ENCODE data around the gene STIM1.
A peak's percentile ranks its signal among the peaks of the same experiment; 100 is the strongest.

The STIM1 gene

DNA sequence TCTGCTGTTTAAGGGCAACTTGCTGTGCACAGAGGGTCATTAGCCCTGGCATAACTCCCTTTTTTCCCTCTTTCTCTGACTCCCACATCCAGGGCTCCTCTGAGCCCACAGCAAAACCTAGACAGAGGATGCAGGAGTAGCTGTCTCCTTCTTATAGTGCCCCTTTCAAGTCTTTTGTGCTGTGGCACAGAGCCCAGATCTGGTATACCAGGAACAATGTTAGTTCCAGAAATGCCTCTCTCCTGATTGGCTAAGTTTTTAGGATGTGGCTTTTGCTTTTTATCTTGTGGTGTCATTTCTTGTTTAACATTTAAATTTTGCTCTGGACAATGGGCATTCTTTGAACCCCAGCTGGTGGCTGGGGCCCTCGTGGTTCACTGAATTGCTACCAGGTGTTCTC is 213.5 kb downstream of the STIM1 start:
- no peak for DNase-seq (ENCODE audit: low read depth in 2 of 2)

DNA sequence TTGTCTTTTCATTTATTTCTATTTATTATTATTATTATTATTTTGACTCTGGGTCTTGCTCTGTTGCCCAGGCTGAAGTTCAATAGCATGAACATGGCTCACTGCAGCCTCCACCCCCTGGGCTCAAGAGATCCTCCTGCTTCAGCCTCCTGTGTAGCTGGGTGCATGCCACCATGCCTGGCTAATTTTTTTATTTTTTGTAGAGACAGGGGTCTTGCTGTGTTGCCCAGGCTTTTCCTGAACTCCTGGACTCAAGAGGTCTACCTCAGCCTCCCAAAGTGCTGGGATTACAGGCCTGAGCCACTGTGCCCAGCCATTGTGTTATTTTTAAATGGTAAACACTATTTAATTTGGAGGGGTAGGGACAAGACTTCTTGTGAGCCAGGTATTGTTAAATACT is 215.9 kb downstream of the STIM1 start:
- DNase-seq (ENCODE audit: low read depth in 2 of 2): no peak

DNA sequence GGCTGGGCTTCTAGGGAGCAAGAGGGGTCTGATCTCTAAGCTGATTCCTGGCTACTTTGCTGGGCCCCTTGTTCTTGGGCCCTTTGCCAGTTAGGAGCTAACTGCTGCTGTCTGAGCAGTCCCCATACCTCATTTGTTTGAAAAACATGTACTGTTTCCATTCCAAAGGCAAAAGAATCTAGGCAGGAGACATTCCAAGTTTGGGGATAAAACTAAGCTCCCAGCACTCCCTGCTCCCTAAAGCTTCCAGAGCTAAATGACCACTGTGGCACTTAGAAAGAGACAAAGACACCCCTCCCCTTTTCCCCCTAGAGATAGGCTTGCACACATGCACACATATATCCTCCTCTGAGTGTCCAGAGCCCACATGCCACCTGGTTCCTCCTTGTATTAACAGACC is 216.4 kb downstream of the STIM1 start:
- no peak for DNase-seq (ENCODE audit: low read depth in 2 of 2)

DNA sequence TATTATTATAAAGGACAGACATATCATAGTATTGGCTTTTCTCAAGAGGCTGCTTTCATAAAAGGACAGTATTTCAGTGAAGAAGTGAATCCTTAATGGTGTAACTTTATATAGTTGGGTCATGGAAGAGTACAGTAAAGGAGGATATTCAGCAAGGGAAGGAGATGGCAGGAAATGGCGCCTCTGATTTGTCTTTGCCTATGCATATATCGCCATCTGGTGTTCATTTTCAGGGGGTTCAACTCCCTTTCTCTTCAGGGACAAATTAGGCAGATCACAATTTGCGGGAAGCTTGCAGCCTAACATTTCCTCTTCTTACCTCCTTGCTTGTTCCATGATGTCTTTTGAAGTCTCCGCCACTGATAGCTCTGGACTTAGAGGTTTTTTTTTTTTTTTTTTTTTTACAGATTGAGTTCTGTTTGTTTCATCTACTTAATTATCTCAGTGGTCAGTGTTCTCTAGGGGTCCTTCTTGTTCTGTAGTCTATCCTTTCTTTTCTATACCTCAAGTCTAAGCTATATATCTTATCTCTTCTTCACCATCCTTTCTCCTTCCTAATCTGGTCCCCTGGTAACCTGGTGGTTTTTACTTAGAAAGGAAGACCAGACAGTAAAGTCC is 217.3 kb downstream of the STIM1 start:
- DNase-seq (ENCODE audit: low read depth in 2 of 2): peak in 1 of 2 donors; percentile 15

DNA sequence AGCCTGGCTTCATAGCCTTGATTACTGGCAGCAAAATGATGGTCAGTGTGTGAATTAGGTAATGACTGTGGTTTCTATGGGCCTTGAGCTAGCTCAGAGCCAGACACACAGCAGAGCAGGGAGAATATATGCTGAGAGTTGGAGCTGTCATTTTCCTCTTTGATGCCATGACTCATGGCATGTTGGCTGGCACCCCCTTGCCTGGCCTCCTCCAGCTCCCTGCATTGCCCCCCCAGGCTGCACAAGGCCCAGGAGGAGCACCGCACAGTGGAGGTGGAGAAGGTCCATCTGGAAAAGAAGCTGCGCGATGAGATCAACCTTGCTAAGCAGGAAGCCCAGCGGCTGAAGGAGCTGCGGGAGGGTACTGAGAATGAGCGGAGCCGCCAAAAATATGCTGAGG is 218.8 kb downstream of the STIM1 start:
- no peak for DNase-seq (ENCODE audit: low read depth in 2 of 2)

DNA sequence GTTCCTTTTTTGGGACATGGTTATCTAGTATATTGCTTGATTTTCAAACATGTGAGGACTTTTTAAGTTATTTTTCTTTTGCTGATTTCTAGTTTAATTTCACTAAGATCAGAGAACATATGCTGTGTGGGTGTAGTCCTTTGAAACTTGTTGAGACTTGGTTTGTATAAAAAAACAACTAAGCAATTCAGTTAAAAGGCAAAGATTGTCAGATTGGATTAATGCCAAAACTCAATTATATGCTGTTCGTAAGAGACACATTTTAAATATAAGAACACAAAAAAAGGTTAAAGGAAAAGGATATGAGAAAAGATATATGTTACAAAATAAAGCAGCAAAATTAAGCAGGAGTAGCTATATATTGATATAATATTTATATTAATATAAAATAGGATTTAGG is 221.3 kb downstream of the STIM1 start:
- no peak for DNase-seq (ENCODE audit: low read depth in 2 of 2)

DNA sequence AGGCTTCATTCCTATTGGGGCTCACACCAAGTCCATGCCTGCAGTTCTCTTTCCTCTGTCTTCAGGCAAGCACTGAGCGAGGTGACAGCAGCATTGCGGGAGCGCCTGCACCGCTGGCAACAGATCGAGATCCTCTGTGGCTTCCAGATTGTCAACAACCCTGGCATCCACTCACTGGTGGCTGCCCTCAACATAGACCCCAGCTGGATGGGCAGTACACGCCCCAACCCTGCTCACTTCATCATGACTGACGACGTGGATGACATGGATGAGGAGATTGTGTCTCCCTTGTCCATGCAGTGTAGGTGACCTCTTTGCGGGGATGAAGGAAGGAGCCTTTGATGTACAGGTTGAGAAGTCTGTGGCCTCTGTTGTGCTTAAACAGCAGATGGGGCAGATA is 227.7 kb downstream of the STIM1 start:
- DNase-seq (ENCODE audit: low read depth in 2 of 2): no peak

DNA sequence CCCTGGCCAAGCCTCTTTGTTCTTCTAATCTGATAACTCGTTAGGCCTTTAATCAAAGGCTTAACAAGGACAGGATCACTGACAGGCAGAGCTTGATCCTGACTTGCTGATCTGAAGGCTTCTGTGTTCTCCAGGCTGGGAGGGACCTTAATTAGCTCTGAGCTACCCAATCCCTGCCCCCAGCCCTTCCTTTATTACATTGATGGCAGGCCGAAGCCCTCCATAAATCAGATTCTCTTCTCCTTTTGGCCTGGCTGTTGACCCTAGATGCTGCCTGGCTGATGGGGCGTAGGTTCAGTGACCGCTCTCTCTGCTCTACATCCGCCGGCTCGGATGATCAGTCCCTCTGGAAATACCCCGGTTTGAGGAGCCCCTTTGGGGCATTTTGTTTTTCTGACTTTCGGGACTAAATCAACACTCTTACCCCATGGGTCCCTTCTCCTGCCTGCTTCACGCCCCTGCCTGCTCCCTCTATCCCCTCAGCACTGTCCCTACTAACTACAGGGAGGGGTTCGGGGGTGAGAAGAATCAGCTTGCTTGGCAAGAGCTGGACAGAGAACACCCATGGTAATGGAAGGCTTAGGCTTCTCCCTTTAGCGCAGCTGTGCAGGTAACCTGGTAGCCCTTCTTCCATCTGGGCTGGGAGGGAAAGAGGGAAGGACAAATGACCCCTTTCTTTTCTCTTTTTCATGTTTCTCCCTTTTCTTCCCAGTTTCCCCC is 229.1 kb downstream of the STIM1 start:
- no peak for DNase-seq (ENCODE audit: low read depth in 2 of 2)

DNA sequence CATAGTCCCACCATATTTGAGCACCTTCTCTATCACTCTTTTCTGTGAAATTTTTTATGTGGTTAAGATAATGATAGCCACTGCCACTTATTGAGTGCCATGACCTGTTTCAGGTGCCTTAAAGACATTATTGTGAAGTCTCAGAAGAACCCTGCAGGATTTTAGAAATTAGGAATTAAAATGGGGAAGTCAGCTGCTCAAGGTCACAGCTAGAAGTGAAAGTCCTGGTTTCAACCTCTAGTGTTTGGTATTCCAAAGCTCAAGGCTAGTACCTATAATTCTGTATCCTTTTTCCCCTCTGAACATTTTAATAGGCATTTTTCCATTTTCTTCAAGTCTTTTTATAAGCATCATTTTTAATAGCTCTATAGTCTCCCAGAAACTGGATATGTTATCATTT is 230.1 kb downstream of the STIM1 start:
- no peak for DNase-seq (ENCODE audit: low read depth in 2 of 2)

DNA sequence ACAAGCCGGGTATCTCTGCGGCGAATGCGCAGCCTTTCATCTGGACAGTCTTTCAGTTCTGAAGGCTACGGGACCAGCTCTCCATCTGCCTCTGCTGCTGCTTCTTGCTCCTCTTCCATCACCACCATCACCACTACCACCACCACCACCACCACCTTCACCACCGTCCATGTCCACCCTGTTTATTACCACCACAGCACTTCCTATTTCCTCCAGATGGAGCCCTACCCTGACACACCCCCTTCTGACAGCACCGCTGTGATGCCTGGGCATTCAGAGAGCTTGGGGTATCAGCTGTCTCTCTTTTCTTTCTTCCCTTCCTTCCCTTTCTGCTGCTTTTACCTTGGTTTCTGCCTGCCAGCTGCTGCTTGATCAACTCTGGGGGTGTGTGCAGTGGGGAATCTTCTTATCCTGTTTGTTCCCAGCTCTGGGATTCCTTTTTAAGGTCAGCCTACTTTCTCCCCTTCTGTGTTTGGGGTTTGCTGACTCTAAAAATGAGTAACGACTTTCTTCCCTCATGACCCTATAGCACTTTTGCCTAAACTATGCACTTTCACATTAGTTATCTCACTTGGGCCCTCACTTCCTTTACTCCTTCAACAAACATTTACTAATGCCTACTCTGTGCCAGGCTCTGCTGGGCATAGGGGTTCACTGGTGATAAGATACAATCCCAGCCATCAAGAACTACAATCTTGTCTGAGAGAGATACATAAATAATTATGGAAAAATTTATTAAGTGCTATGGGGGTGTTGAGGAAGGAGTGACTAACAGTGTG is 231.3 kb downstream of the STIM1 start:
- DNase-seq (ENCODE audit: low read depth in 2 of 2): no peak

DNA sequence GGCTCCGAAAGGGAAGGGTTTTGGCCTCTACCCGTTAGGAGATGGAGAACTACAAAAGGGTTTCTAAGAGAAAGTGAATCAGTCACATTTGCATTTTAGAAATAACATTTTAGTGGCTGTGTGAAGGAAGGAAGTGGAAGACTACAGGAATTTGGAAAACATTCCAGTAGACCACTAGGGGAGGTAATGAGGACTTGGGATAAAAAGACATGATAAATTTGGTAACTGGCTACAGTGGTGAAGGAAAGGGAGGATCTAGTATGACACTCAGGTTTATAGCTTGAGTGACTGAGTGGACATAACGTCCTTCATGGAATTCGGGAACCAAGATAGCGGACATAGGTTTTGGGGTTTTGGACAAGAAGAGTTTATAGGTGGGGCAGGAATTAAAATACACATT is 232.1 kb downstream of the STIM1 start:
- no peak for DNase-seq (ENCODE audit: low read depth in 2 of 2)

DNA sequence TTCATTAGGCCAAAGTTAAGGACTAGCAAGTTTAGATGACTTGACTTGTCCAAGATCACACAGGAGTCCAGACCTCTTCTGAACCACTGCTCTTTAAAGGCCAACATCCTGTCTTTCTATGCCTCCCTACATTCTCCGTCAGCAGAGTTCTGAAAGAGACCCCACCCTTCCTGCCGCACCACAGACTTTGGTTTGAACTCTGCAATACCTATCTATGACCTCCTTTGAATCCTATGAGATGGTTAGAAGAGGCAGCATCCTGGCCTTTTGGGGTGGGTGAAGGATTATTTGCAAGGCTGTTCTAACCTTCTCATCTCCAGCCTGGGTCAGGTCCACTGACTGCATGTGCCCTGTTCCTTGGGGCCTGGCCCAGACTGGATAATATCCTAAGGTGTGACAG is 234.8 kb downstream of the STIM1 start:
- no peak for DNase-seq (ENCODE audit: low read depth in 2 of 2)

DNA sequence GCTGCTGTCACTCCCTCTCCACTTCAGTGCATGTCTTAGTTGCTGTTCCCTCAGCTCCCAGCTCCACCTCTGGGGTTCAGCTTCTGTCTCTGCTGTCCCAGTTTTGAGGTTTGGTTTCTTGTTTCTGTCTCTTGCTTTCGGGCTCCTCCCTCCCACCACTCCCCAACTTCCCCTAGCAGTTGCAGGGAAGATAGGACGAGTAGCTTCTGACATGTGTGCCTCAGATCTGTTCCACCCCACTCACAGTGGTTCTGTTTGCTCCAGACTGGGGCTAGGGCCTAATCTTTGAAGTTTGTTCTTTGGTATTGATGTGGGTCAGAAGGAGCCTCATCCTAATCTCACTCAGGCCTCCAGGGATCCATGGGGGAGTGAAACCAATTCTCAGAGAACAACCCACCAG is 236.6 kb downstream of the STIM1 start:
- no peak for DNase-seq (ENCODE audit: low read depth in 2 of 2)

DNA sequence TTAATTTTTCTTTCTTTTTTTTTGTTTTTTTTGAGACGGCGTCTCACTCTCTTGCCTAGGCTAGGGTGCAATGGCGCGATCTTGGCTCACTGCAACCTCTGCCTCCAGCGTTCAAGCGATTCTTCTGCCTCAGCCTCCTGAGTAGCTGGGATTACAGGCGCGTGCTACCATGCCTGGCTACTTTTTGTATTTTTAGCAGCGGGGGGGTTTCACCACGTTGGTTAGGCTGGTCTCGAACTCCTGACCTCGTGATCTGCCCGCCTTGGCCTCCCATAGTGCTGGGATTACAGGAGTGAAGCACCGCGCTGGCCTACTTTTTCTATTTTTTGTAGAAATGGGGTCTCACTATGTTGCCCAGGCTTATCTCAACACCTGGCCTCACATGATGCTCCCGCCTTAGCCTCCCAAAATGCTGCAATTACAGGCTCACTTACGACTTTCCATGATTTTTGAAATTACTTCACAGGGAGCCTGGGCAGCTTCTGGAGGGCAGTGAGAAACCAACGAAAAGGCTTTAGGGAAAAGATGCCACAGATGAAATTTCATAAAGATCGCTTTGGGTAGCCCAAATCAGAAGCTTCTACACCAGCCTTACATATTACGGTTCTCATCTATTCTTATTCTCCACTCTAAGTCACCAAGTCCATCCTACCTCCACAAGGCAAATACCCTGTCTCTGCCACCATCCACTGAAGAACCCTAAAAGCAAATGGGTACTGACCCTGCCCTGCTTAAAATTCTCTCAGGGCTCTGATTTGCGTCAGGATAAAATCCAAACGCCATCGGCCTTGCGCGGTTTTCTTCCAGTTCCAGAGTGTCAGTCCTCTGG is 238.3 kb downstream of the STIM1 start:
- DNase-seq (ENCODE audit: low read depth in 2 of 2): no peak

DNA sequence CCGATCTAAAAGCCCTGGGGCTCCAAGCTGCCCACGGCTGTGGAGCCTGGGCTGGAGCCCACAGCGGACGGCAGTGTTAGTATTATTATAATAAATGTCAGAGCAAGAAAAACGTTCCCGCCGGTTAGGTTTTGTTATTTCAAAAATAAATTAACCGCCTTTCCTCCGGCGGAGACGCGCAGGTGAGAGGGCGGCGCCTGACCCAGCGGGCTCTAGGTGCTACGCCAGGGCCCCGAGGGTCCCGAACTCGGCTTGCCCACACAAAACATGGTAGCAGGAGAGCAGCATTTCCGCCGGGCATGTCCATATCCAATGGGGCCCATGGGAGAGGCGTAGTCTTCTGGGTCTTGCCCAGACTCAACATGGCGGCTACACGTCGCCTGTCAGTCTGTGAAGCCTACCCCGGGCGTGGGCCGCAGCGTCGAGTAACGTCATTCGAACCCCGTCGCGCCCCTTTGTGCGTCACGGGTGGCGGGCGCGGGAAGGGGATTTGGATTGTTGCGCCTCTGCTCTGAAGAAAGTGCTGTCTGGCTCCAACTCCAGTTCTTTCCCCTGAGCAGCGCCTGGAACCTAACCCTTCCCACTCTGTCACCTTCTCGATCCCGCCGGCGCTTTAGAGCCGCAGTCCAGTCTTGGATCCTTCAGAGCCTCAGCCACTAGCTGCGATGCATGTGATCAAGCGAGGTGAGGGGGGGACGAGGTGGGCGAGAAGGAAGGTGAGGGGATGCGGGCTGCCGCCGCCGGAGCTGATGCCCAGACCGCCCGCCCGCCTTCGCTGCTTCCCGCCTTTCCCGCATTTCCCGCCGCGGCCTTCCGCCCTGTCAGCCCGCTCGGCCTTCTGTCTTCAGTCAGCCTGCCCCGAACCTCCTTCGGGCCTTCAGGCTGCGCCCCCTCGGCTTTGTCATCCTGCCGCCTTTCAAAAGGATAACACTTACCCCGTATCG is 239.2 kb downstream of the STIM1 start, which contains the start of gene RRM1:
RRM1 (plus strand) TSS at position 452 of the 944 bp plus-strand sequence; CDS start at position 666, 214 bp downstream.
- DNase-seq (ENCODE audit: low read depth in 2 of 2): peak; percentile 84 to 88

DNA sequence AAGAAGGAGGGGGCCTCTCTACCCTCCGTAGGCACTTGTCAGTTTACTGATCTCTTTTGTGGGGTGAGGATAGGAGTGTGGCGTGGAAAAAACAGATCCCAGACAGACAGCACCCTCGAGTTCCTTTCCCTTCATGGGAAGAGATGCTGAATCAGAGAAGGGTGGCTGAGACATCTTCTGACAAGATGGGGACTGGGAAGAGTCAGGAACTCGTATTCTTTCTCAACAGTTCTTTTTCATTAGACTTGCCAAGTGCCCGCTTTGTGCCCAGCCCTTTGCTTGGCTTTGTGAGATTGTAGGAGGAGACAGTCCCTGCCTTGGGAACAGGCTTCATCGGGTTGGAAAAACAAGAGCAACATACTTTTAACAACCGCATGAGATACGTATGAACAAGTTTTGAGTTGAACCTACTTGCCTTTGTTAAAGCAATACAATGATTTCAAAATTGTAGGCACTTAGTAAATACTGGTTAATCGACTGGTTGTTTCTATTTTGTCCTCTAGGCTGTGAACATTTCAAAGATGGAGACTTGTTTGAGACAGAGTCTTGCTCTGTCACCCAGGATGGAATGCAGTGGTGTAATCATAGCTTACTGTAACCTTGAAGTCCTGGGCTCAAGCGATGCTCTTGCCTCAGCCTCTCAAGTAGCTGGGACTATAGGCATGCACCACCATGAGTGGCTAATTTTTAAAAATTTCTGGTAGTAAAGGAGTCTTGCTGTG is 240.2 kb downstream of the STIM1 start:
- no peak for DNase-seq (ENCODE audit: low read depth in 2 of 2)

DNA sequence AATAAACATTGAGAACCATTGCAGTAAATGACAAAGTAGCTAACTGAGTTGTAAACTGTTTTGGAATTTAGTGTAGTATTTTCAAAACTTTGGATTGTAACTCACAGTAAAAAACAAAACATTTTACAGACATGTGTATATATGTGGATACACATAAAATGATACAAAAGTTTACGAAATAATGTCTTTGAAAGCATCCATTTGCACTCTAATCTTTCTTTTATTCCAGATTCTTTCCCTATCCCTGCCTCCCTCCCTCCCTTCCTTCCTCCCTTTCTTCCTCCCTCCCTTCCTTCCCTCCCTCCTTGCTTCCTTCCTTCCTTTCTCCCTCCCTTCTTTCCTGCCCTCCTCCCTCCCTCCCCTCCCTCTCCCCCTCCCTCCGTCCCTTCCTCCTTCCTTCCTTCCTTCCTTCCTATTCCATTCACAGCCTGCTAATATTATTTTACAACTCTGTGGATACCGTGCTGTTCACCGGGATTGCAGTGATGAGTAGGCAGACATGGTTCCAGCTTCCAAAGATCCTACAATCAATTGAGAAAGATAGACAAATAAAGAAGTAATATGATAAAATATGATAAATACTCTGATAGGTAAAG is 242.7 kb downstream of the STIM1 start:
- DNase-seq (ENCODE audit: low read depth in 2 of 2): no peak

DNA sequence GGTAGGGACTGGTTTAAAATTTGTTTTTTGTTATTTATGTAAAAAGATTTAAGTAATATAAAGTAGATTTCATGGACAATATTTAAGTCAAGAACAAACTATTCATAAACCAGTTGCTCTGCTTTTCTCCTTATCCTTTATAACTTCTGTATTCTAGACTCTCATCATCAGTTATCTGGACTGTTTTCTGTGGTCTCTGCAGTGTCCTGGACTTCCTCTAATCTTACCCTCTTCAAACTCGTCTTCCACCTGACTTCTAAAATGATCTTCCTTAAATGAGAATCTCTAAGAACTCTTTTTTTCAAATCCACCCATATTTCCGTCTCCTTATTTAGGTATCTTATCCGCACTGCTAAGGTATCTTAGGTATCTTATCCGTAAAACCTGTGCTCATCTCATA is 247.2 kb downstream of the STIM1 start:
- DNase-seq (ENCODE audit: low read depth in 2 of 2): no peak

DNA sequence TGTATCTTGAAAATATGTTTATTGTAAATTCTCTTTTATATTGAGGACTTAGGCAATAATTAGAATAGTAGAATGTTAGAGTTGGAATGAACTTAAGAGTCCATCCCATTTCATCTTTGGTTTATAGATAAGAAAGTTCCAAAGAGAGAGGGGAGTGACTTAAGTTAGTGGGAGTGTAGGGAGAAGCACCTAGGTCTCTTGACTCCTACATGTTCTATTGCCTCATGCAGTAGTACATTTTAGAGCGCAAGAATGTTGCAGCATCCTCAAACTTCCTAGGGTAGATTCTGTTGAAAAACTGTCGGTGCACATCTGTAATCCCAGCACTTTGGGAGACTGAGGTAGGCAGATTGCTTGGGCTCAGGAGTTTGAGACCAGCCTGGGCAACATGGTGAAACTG is 247.8 kb downstream of the STIM1 start:
- no peak for DNase-seq (ENCODE audit: low read depth in 2 of 2)

DNA sequence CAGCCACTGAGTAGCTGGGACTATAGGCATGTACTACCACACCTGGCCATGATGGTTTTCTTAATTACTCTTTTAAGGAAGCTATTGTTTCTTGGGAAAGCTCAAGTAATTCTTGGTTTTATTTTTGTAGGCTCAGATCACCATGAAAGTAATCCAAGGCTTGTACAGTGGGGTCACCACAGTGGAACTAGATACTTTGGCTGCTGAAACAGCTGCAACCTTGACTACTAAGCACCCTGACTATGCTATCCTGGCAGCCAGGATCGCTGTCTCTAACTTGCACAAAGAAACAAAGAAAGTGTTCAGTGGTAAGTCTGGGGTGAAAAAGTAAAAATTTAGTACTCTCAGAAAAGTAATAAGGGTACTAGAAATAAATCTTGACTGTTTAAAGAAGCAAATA is 250.5 kb downstream of the STIM1 start:
- no peak for DNase-seq (ENCODE audit: low read depth in 2 of 2)

Measured in stimulated activated CD8-positive, alpha-beta memory T cell treated with anti-CD3 and anti-CD28 coated beads, Interleukin-15, amount 100 ng/mL, for 4 hours (primary cell).